Activated gamma-delta T cell (primary cell): ENCODE data around the gene ALG1.
"Not testable (repeated sequence)": the region's sequence is repeated elsewhere in the genome, so short reads cannot be mapped to it uniquely, and the experiment has no call there.

Source experiments
- DNase-seq: peaks from one replicate; lab custom pipeline; 2025; lab: John Stamatoyannopoulos, UW

ALG1 gene

DNA sequence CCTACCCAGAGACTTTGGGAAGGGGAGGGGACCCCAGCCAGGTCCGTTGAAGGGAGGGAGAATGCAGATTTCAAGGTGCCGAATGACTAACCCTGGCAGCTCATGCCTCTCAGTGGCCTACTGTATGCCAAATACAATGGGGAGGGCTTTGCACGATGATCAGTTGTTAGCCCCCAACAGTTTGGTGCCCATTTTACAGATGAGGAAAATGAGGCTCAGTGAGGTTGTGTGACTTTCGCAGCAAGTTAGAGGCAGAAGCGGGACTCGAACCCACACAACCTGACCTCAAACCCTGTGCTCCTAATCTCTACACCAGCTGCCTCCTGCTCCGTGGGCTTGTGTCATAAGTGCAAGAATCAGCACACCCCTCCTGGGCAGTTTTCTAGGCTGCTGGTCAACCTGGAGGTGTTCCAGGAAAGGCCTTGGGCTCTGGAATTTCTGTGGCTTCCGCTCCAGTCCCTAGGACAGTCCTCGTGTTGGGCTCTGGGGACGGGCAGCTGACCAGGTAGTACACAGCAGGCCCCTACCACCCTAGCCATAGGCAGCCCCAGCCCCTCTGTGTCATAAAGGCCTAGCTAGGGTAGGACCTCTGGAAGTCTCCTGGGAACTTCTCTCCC lies 26.0 kb upstream of the ALG1 start:
- DNase-seq: no peak

DNA sequence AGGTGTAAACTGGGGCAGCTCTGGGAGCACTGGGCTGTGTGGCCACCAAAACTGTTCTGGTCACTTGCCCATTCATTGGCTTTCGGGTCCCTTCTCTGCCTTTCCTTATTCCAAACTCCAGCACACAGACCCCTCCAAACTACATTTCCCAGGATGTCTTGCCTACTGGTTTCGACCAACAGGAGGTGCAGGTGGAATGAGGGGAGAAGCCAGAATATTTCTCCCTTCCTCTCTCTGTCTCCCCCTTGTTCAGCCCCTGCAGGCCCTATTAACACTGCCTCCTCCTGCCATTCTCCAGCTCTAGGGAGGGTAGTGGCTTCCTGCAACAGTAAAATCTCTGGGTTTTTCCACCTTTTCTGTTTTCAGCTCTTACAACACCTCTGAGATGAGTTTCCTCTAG lies 24.7 kb upstream of the ALG1 start:
- no peak for DNase-seq

DNA sequence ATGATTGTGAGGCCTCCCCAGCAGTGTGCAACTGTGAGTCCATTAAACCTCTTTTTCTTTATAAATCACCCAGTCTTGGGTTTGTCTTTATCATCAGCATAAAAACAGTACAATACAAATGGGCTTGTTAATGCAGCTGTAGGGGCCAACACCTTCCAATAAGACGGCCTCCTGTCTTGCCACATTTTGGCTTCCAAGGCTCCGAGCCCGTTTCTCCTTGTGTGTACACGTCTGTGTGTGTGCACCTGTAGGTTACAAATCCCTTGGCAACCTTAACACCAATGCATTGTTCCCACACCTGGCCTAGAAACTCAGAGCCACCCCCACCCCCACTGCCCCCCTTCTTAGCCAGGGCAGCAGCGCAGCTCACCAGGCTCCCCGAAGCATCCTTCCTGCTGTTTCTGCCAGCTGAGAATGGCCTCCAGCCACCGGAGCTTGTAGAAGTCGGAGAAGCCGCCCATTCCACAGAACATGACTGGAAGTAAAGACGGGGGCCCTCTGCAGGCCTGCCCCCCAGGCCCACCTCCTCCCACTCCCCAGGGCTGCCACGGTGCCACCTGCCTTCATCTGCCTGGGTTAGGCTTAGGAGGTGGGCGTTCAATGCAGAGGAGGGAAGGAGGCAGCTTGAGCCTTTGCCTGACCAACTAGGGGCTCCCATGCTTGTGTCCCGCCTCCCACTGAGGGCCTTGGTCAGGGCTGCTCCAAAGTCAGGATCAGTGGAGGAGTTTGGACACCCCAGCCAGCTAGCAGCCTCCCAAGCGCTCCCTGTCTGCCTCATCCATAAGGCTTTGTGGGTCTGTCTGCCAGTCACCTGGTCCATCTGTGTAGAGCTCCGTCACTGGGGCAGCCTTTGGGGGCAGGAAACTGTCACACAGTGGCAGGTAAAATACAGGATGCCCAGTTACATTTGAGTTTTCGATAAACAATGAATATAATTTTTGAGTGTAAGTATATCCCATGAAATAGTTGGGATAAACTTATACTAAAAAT lies 16.5 kb upstream of the ALG1 start:
- no peak for DNase-seq

DNA sequence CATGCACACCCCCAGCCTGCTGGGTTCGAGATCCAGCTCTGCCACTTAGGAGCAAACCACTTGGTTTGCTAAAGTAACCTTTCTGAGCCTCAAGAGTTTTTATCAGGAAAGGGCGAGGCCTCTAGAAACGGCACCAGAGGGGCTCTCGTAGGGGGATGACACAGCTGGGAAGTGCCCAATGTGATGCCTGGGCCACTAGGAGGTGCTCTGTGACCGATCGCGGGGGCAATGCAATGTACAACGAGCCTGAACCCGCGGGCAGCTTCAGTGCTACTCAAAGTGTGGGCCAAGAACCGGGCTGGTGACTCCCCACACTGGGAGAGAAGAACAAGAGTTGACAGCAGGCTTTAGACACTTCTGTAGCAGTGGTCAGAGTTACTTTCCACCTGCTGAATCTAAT lies 15.3 kb upstream of the ALG1 start:
- DNase-seq: no peak

DNA sequence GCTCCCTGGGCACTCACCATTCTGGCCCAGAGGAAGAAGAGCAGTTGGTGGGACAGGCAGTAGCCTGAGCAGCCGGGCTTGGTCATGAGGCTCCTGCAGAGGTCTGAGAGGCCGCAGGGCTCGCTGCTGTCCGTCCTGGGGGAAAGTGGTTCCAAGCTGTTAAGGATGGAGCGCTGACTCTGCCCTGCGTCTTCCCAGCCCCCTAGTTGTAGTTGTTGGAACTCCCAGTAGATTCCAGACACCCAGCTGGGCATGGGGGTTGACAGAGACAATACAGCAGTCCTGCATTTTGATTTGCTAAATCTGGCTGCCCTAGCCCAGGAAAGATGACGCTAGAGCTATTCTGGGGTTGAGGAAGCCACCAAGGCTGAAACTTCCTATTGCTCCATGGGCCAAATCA lies 13.2 kb upstream of the ALG1 start:
- no peak for DNase-seq

DNA sequence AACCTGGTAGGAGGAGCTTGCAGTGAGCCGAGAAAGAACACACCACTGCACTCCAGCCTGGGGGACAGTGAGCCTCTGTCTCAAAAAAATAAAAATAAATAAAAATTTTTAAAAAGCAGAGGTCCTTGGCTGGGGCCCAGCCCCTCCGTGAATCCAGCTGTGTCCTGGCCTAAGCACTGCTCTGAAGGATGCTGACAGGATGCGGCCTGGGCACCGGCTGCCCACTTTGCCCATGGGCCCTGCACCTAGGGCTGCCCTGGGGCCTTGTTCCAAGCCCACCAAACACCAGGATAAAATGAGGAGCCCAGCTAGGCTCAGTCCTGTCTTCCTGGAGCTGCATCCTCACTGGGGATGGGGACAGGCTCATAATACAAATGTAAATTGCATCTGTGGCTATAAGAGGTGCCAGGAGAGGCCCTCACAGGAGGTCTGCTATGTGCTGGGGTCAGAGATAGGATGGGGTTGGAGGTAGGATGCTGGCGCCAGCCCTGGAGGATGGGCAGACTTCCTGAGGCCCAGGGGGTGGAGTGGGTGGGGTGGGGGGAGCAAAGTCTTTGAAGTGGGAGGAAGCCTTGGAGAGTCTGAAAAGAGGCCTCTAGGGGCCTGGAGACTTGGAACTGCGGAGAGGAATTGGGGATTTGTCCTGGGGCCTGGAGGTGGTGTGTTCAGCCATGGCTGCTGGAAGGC lies 12.1 kb upstream of the ALG1 start:
- no peak for DNase-seq

DNA sequence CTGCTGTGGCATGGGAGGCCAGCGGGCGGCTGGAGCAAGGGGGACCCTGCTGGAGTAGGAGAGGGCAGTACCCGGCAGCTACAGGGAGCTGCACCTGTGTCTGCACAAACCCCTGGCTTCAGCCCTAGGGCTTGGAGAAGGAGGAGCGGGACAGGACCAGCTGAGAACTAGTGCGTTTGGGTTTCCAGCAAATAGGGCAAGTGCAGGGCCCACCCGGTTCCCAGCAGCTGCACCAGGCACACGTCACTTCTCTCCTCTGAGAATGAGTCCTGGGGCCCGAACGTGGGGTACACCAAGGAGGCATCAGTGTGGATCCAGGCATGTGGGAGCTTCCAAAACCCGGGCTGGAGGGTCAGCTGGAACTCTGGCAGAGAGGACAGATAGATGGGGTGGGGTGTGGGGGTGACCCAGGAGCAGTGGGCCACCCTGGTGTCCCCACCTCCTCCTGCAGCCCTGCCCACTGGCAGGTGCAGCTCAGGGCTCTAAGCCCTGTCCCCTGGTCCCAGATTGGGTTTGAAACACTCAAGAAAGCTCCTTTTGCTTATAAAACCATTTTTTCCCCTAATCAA lies 11.5 kb upstream of the ALG1 start:
- no peak for DNase-seq

DNA sequence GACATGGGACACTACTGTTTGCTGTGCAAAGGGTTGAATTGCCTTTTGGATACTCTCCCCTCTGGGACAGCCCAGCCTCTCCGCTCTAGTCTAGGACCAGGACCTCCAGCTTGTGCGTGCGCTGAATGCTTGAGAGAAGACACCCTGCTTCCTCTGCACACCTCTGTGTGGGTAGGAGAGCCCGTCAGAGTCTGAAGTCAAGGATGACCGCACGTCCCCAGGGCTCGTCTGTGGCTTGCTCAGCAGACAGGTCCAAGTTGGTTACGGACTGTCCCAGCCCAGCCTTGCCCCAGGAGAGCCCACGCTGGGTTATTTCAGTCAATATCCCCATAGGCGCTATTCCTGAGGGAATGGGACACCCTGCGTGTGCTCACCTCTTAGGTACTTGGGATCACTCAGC lies 9.6 kb upstream of the ALG1 start:
- DNase-seq: no peak

DNA sequence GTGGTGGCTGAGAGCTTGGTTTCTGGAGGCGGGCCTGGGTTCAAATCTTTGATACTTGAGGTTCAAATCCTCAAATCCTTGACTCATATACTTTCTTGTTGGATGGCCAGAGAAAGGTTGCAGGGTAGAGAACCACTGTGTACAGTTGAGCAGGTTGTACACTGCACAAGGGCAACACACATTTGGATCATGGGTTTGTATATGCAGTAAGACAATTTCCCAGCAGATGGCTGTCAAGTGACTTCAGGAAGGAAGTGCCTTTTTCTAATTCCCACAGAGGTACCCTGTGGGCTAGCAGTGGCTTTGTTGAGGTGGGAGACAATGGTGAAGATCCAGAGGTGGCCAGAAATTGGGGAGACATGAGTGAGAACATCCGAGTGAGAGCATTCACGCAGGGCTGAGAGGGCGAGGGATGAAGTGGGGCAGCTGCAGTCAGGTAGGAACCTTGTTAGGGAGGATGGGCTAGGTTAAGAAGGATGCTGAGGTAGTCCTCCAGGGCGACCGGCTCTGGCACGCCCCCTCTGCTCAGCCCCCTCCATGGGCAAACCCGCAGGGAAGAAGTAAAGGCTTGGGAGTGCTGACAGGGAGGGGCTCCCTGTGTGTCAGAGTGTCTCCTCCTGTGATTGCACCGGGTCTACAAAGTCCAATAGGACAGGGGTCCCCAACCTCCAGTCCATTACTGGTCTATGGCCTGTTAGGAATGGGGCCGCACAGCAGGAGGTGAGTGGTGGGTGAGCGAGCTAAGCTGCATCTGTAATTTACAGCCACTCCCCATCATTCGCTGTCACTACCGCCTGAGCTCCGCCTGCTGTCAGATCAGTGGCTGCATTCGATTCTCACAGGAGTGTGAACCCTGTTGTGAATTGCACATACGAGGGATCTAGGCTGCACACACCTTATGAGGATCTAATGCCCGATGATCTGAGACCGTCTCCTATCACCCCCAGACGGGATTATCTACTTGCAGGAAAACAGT lies 8.6 kb upstream of the ALG1 start:
- no peak for DNase-seq

DNA sequence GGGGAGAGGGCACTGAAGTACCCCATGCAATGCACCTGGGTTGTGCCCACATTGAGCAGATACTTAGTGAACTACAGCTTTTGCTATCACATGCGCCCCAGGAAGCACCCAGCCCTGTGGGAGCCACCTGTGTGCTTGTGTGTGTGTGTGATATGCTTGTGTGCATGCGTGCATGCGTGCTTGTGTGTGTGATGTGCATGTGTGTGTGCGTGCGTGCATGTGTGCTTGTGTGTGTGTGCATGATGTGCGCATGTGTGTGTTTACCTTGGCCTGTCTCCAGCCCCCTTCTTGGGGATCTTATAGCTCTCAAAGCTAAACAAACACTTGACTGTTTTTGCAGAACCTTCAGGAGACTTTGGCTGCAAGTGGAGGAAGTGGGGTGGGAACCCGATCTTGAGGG lies 6.7 kb upstream of the ALG1 start:
- no peak for DNase-seq

DNA sequence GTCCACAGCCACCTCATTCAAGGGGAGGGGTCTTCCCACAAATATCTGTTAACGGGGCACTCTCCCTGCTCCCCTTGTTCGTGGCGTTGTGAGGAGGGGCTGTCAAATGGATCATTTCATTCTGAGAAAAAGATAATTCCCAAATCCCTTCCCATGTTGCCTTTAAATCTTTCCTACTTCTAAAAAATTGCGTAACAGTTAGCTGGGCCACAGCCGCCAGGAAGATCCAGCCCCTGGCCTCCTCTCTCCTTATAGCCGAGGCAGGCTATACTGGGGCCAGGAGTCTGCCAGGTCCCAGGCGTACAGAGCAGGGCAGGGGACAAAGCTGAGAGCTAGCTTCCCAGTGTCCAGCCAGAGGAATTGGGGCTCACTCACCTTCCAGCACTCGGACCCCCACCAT lies 6.3 kb upstream of the ALG1 start:
- DNase-seq: no peak

DNA sequence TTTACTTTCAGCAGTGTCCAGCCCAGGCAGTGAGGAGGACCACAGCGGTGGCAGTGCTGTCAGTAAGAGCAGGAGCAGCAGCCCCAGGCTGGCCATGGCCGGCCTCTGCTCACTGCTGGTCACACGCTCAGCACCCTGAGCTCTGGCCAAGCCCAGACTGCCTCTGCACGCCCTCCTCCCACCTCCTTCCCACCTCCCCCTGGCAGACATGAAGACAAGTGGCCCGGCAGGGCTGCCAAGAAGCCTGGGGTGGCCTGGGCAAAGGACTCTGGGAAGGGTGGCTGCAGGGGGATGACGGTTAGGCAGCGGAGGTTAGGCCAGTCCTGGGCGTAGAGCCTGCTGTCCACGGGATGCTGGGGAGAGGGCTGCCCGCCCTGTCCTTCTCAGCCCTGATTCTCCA lies 5.8 kb upstream of the ALG1 start, which contains the start of gene C16orf89:
Gene C16orf89, minus strand, starts transcription at position 144 of the 400 bp plus-strand sequence. Its CDS starts 48 bp downstream, at position 96.
- no peak for DNase-seq

DNA sequence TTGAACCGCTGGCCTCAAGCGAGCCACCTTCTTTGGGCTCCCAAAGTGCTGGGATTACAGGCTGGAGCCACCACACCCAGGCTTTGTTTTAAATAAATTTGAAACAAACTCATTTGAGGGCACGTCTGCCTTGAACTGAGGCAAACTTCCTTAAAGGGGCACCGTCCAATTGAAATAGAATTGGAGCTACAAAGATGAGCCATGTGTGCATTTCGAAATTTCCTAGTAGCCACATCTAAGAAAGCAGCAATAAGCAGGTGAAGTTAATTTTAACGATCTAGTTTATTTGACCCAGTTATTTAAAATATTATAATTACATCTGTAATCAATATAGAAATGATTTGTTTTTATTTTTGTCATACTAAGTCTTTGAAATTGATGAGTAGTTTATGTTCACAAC lies 5.1 kb upstream of the ALG1 start:
- no peak for DNase-seq

DNA sequence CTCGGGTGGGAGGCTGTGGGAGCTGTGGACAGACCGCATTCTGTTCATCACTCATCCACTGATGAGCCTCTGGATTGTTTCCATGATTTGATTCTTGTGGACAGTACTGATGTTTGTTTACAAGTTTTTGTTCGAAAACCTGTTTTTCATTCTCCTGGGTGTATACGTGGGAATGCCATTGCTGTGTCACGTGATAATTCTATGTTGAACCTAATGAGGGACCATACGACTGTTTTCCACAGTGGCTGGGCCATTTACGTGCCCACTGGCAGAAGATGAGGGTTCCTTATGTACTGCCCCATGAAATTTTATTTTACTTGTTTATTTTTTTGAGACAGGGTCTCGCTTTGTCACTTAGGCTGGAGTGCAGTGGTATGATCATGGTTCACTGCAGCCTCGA lies 2.6 kb upstream of the ALG1 start:
- no peak for DNase-seq

DNA sequence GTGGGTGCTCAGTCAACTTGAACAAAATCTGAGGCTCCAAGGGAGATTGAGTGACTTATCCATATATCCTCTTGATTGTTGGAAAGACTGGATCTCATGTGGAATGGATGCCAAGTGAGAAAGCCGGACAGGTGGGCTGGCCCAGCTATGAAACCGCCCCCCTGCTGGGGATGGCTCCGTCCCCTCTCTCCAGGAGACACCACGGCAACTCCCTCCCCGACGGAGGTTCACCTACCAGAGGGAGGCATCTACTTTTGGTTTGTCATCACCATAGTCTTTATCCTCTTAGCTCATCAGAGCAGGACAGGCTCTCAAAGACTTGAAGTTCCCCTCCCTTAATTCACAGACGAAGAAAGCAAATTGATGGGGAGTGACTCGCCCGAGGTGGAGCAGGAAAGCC lies 1.8 kb upstream of the ALG1 start:
- DNase-seq: no peak

DNA sequence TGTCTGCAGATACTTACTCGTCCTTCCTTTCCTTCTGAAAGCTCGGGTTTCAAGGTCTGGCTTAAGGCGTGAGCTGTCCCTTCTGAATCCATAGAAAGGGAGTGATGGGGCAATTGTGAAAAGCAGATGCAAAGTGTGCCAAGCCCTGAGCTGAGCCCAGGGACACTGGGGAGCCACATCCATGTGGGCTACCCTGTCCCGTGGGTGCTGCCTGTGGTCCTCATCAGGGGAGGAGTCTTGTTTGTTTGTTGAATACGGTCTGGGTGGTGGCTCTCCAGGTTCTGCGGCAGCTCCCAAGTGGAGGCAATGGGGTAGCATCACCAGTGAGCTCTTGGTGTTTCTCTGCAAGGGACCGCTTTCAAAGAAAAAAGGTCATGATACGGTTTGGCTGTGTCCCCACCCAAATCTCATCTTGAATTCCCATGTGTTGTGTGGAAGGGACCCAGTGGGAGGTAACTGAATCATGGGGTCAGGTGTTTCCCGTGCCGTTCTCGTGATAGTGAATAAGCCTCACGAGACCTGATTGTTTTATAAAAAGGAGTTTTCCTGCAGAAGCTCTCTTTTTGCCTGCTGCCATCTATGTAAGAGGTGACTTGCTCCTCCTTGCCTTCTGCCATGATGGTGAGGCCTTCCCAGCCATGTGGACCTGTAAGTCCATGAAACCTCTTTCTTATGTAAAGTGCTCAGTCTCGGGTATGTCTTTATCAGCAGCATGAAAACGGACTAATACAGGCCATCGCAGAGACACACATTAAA lies 1.0 kb upstream of the ALG1 start:
- no peak for DNase-seq

DNA sequence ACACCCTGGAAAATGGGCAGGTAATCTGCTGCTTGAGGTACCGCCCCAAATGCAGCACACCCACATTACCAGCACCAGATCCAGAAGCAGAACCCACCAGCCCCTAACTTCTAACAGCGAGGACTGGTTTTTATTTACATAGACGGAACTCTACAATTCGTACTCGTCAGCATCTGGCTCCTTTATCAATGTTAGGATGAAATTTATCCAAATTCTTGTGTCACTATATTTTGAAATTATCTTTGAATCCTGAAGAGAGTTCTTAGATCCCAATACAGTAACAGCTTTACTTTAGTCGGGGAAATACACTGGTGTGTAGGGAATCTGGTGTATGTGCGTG lies 332 bp upstream of the ALG1 start:
- DNase-seq: no peak

DNA sequence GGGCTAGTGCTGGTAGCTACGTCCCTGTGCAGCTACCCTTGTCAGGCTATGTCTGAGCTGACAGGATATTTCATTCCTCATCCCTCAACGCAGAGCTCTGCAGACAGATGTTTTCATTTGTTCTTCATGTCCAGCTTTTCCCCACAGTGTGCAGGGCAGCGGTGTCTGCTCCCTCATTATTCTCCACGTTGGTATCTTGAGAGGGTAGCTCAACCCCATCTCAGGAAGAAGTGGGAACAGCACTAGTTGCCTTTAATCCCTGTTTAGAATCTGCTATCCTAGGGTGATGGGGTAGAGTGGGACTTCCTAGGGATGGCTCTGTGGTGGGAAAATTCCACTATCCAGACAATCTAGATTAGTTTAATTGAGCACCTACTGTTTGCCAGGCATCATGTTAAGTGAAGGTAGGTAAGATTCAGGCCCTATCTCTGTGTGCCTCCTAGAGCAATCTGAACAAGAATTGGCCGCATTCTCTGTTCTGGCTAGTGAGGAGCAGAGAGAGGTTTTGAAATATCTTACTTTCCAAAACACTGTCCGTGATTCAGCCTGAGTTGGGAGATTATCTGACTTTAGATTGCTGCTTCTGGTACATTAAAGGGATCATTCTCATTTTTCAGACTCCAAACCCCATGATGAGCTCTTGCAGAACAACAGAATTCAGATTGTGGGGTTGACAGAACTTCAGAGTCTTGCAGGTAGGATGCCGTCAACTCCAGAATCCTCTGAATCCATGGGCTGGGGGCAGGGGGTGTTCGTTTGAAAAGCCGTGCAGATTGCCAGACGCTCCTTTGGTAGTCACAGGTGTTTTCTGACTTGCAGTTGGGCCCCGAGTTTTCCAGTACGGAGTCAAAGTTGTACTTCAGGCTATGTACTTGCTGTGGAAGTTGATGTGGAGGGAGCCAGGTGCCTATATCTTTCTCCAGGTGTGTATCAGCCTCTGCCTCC lies 963 bp downstream of the ALG1 start:
- no peak for DNase-seq

DNA sequence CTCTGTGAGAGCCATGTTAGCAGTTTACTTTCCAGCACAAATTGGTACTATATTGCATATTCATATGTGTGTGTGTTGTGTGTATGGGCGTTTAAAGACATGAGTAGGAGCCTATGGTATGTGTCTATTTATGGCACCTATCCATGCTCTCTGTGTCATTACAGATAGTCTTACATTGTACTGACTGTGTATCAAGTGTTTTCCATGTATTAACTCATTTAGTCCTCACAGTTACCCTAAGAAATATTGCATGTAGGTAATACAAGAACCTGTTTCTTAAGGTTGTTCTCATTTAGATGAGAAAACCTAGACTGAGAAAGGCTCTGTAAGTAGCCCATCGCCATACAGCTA lies 1.6 kb downstream of the ALG1 start:
- DNase-seq: no peak

DNA sequence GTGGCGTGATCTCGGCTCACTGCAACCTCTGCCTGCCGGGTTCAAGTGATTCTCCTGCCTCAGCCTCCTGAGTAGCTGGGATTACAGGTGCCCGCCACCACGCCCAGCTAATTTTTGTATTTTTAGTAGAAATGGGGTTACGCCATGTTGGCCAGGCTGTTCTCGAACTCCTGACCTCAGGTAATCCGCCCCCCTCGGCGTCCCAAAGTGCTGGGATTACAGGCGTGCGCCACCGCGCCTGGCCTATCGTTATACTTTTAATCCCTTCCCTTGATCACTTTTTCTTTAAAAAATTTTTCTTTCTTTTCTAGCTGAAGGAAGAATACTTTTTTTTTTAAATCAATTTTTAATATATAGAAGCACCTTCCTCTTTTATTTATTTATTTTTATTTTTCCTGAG lies 2.1 kb downstream of the ALG1 start:
- not testable (repeated sequence) for DNase-seq
